Measurements from ENCODE around the gene SLC12A3.

SLC12A3 gene

GRCh38 chr16:56864960-56865359 lies at the start of gene SLC12A3:
Gene SLC12A3, plus strand, starts transcription at chr16:56865207. Its CDS starts 29 bp downstream, at chr16:56865236.
- no peaks in the 10 kb centered on the region for H3K9me3 Mint-ChIP-seq (ENCODE audit: low read depth)
- H3K36me3 Mint-ChIP-seq: no peaks in the 10 kb centered on the region
- H3K4me1 Mint-ChIP-seq (ENCODE audit: low read depth): peaks cover 20% of the 10 kb centered on the region
- no peak within 1 kb of the TSS for H3K4me3 Mint-ChIP-seq
- H3K27ac Mint-ChIP-seq: no peak within 1 kb of the TSS
- H3K27me3 Mint-ChIP-seq: no peaks in the 10 kb centered on the region

GRCh38 chr16:56815721-56816120 lies 49.3 kb upstream of the SLC12A3 start:
- H3K27ac Mint-ChIP-seq: no peak overlapping the region
- H3K27me3 Mint-ChIP-seq: no peaks in the 10 kb centered on the region
- H3K36me3 Mint-ChIP-seq: peaks cover 5% of the 10 kb centered on the region
- no peaks in the 10 kb centered on the region for H3K4me1 Mint-ChIP-seq (ENCODE audit: low read depth)
- no peaks in the 10 kb centered on the region for H3K9me3 Mint-ChIP-seq (ENCODE audit: low read depth)
- H3K4me3 Mint-ChIP-seq: no peak overlapping the region

GRCh38 chr16:56817056-56817455 lies 48.0 kb upstream of the SLC12A3 start:
- H3K4me3 Mint-ChIP-seq: no peak overlapping the region
- no peak overlapping the region for H3K27ac Mint-ChIP-seq
- H3K4me1 Mint-ChIP-seq (ENCODE audit: low read depth): no peaks in the 10 kb centered on the region
- H3K9me3 Mint-ChIP-seq (ENCODE audit: low read depth): no peaks in the 10 kb centered on the region
- H3K36me3 Mint-ChIP-seq: peaks cover 7% of the 10 kb centered on the region
- no peaks in the 10 kb centered on the region for H3K27me3 Mint-ChIP-seq

- H3K27ac Mint-ChIP-seq: no peak overlapping the region
- H3K4me3 Mint-ChIP-seq: no peak overlapping the region
- no peaks in the 10 kb centered on the region for H3K27me3 Mint-ChIP-seq
- H3K4me1 Mint-ChIP-seq (ENCODE audit: low read depth): no peaks in the 10 kb centered on the region
- no peaks in the 10 kb centered on the region for H3K9me3 Mint-ChIP-seq (ENCODE audit: low read depth)
- peaks cover 7% of the 10 kb centered on the region for H3K36me3 Mint-ChIP-seq
These were observed 47.1 kb upstream of the SLC12A3 start for GRCh38 chr16:56817938-56818337.

- Mint-ChIP-seq H3K27ac (no peak overlapping the region), H3K36me3 (peaks cover 17% of the 10 kb centered on the region), H3K4me1 (ENCODE audit: low read depth) (peaks cover 1% of the 10 kb centered on the region)
These were observed 41.8 kb upstream of the SLC12A3 start for GRCh38 chr16:56823081-56823733.

GRCh38 chr16:56824331-56824730 lies 40.7 kb upstream of the SLC12A3 start:
- no peaks in the 10 kb centered on the region for H3K9me3 Mint-ChIP-seq (ENCODE audit: low read depth)
- no peak overlapping the region for H3K4me3 Mint-ChIP-seq
- H3K27ac Mint-ChIP-seq: no peak overlapping the region
- H3K27me3 Mint-ChIP-seq: no peaks in the 10 kb centered on the region
- peaks cover 17% of the 10 kb centered on the region for H3K36me3 Mint-ChIP-seq
- peaks cover 1% of the 10 kb centered on the region for H3K4me1 Mint-ChIP-seq (ENCODE audit: low read depth)

More at GRCh38 chr16:56823081-56823733, 41.8 kb upstream of the SLC12A3 start:
- Mint-ChIP-seq H3K9me3 (ENCODE audit: low read depth) (no peaks in the 10 kb centered on the region), H3K27me3 (no peaks in the 10 kb centered on the region), H3K4me3 (no peak overlapping the region)

GRCh38 chr16:56824804-56825203 lies 40.2 kb upstream of the SLC12A3 start:
- peaks cover 1% of the 10 kb centered on the region for H3K4me1 Mint-ChIP-seq (ENCODE audit: low read depth)
- no peaks in the 10 kb centered on the region for H3K27me3 Mint-ChIP-seq
- peaks cover 14% of the 10 kb centered on the region for H3K36me3 Mint-ChIP-seq
- no peak overlapping the region for H3K4me3 Mint-ChIP-seq
- no peaks in the 10 kb centered on the region for H3K9me3 Mint-ChIP-seq (ENCODE audit: low read depth)
- H3K27ac Mint-ChIP-seq: no peak overlapping the region

GRCh38 chr16:56825826-56826225 lies 39.2 kb upstream of the SLC12A3 start:
- H3K36me3 Mint-ChIP-seq: peaks cover 15% of the 10 kb centered on the region
- H3K27me3 Mint-ChIP-seq: no peaks in the 10 kb centered on the region
- H3K4me3 Mint-ChIP-seq: no peak overlapping the region
- no peak overlapping the region for H3K27ac Mint-ChIP-seq
- no peaks in the 10 kb centered on the region for H3K9me3 Mint-ChIP-seq (ENCODE audit: low read depth)
- peaks cover 1% of the 10 kb centered on the region for H3K4me1 Mint-ChIP-seq (ENCODE audit: low read depth)

GRCh38 chr16:56828647-56829046 lies 36.4 kb upstream of the SLC12A3 start:
- no peak overlapping the region for H3K27ac Mint-ChIP-seq
- no peak overlapping the region for H3K4me3 Mint-ChIP-seq
- no peaks in the 10 kb centered on the region for H3K27me3 Mint-ChIP-seq
- peaks cover 1% of the 10 kb centered on the region for H3K4me1 Mint-ChIP-seq (ENCODE audit: low read depth)
- peaks cover 13% of the 10 kb centered on the region for H3K36me3 Mint-ChIP-seq
- H3K9me3 Mint-ChIP-seq (ENCODE audit: low read depth): no peaks in the 10 kb centered on the region

GRCh38 chr16:56830669-56831068 lies 34.3 kb upstream of the SLC12A3 start:
- Mint-ChIP-seq H3K4me3 (no peak overlapping the region), H3K36me3 (peaks cover 11% of the 10 kb centered on the region), H3K27me3 (no peaks in the 10 kb centered on the region), H3K9me3 (ENCODE audit: low read depth) (no peaks in the 10 kb centered on the region), H3K4me1 (ENCODE audit: low read depth) (no peaks in the 10 kb centered on the region), H3K27ac (no peak overlapping the region)

- Mint-ChIP-seq H3K27me3 (no peaks in the 10 kb centered on the region), H3K9me3 (ENCODE audit: low read depth) (no peaks in the 10 kb centered on the region), H3K36me3 (peaks cover 8% of the 10 kb centered on the region), H3K4me3 (no peak overlapping the region), H3K27ac (no peak overlapping the region), H3K4me1 (ENCODE audit: low read depth) (peaks cover under 1% of the 10 kb centered on the region)
These were observed 32.2 kb upstream of the SLC12A3 start for GRCh38 chr16:56832768-56833167.

- Mint-ChIP-seq H3K27me3 (no peaks in the 10 kb centered on the region), H3K27ac (no peak overlapping the region), H3K36me3 (peaks cover 10% of the 10 kb centered on the region)
These were observed 31.6 kb upstream of the SLC12A3 start for GRCh38 chr16:56833243-56833970.

GRCh38 chr16:56835320-56835719 lies 29.7 kb upstream of the SLC12A3 start:
- H3K36me3 Mint-ChIP-seq: peaks cover 9% of the 10 kb centered on the region
- H3K27me3 Mint-ChIP-seq: no peaks in the 10 kb centered on the region
- H3K4me3 Mint-ChIP-seq: no peak overlapping the region
- no peaks in the 10 kb centered on the region for H3K9me3 Mint-ChIP-seq (ENCODE audit: low read depth)
- peaks cover 12% of the 10 kb centered on the region for H3K4me1 Mint-ChIP-seq (ENCODE audit: low read depth)
- no peak overlapping the region for H3K27ac Mint-ChIP-seq

More at GRCh38 chr16:56833243-56833970, 31.6 kb upstream of the SLC12A3 start:
- Mint-ChIP-seq H3K4me3 (no peak overlapping the region), H3K4me1 (ENCODE audit: low read depth) (peaks cover 7% of the 10 kb centered on the region), H3K9me3 (ENCODE audit: low read depth) (no peaks in the 10 kb centered on the region)

- H3K4me1 Mint-ChIP-seq (ENCODE audit: low read depth): peaks cover 12% of the 10 kb centered on the region
- peak overlapping the region; percentile 41 for H3K27ac Mint-ChIP-seq
- no peaks in the 10 kb centered on the region for H3K9me3 Mint-ChIP-seq (ENCODE audit: low read depth)
- H3K27me3 Mint-ChIP-seq: no peaks in the 10 kb centered on the region
- H3K36me3 Mint-ChIP-seq: peaks cover 11% of the 10 kb centered on the region
- H3K4me3 Mint-ChIP-seq: no peak overlapping the region
These were observed 28.4 kb upstream of the SLC12A3 start for GRCh38 chr16:56836410-56837230.

All from activated naive CD8-positive, alpha-beta T cell (primary cell).